Amniotic epithelial cell (primary cell): ENCODE results near the gene CNOT9.

ENCODE experiments used
- DNase-seq: peaks from one replicate; pipeline ENCODE4 v3.0.0-alpha.2; 2010; ENCODE audit warnings: low read depth

CNOT9 gene

DNA sequence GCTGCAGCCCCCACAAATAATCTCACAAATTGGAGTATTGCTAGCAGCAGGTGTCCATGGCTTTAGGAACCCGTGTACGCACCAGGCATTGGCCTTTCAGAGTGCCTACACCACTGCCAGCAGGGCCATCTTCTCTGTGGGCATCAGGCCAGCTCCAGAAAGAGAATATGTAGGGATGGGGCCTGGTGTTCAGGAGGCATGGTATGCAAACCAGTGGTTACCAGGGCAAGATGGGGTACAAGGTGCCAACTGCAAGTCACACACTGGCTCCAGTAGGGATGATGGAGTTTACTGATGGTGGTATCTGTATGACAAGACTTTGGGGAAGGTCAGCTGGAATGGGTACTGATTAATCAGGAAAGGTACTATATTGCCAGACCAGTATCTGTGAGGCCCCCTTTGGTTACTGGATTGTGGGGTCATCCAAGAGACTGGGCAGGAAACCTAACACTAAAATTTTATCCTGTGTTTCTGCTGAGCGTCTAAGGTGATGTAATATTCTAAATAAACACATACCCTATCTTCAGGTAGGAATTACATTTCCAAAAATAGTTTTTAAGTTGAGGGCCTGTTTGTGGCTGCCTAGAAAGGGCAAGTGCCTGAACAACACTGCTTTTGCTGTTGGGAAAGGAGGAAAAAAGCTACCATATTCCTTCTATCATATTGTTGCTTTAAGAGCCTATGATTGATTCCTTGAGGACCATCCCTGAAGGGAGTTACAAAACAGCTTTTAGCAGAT lies 9.0 kb downstream of the CNOT9 start:
- peak; percentile 18 for DNase-seq

DNA sequence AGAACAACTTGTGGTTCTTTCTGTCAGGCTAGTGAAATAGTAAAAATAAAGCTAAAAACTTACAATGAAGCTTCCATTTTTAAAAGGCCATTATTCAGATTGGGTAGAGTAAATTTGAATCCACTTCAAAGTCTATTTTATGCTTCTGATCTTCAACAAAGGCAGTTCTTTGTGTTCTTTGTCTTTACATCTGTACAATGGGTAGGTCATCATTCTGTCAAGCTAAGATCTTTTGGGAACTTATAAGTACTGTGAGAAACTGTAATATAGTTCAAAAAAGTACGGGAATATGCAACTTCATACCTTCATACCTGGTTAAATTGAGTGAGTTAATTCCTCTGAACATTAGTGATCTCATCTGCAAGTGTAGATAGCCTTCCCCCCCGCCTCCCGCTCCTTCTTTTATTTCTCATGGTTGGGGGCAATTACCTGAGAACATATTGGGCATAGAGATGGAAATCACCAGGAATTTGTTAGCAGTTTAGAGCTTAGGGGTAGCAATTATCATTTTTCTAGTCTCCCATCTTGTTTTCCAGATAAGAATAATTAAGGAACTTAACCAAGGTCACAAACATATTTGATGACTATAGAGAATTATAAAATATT lies 9.7 kb downstream of the CNOT9 start:
- DNase-seq: no peak

DNA sequence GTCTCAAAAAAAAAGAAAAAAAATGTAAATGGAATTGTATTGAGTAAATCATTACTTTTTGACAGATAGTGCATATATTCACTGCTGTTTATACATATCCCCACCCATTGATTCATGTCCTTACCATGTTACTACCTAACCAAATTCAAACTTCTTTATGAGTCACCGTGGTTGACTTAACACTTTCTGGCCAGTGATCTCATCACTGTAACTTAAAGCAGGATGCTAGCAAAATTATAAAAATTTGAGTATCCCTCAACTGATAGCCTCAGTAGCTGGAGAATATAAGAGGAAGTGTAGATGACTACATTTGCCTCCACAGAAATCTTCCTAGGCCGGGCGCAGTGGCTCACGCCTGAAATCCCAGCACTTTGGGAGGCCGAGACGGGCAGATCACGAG lies 13.4 kb downstream of the CNOT9 start:
- peak; percentile 75 for DNase-seq

DNA sequence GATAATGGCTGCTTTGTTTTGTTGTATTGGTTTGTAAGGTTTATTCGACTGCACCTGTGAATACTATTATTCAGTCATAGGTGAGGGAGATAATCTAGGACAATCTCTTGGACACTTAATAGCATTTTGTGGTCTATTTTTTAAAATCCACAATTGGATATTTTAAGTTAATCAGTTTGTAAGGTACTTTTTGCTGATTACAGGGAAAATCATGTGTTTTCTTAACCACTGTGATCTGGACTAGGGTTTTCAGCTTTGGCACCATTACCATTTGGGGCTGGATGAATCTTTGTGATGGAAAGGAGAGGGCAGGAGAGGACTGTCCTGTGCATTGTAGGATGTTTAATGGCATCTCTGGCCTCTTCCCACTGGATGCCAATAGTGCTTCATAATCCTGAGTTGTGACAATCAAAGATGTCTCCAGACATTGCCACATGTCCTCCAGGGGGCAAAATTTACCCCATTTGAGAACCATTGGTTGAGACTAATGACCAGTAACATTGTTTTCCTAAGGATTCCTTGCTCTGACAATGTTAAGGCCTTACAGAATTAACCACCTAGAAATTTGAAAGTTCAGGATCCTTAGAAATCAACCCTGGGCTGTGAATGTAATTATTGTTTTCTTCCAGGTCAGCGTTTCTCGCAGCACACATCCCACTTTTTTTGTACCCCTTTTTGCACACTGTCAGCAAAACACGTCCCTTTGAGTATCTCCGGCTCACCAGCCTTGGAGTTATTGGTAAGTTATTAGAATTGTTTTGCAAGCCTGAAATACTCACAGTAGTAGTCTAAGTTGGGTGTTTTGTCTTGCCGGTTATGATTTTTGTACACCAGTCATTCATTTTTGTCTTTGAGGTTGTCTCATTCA lies 15.6 kb downstream of the CNOT9 start:
- no peak for DNase-seq

DNA sequence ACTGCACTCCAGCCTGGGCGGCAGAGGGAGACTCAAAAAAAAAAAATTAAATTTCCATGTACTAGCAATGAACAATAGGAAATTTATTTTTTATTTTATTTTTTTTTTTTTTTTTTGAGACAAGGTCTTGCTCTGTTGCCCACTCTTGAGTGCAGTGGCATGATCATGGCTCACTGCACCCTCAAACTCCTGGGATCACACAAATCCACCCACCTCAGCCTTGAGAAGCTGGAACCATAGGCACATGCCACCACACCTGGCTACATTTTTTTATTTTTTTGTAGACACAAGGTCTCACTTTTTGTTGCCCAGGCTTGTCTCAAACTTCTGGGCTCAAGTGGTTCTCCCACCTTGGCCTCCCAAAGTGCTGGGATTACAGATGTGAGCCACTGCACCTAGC lies 16.9 kb downstream of the CNOT9 start:
- DNase-seq: no peak

DNA sequence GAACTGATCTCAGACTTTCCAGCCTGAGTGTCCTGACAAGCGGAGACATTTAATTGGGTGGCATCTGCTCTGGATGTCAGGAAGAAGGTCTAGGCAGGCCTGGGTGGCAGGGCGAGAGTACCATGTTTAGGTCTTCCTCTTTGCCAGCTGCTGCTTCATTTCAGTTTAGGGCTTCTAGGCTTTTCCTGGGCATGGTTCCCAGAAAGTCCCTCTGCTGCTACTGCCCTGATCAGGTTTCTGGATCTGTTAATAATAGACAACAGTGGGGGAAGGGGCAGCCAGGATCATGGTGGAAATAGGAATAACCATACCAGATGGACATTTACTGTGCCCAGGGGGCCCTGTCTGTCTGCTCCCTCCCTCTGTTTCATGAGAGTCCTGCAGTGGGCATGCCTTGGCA lies 36.8 kb downstream of the CNOT9 start:
- DNase-seq: no peak

DNA sequence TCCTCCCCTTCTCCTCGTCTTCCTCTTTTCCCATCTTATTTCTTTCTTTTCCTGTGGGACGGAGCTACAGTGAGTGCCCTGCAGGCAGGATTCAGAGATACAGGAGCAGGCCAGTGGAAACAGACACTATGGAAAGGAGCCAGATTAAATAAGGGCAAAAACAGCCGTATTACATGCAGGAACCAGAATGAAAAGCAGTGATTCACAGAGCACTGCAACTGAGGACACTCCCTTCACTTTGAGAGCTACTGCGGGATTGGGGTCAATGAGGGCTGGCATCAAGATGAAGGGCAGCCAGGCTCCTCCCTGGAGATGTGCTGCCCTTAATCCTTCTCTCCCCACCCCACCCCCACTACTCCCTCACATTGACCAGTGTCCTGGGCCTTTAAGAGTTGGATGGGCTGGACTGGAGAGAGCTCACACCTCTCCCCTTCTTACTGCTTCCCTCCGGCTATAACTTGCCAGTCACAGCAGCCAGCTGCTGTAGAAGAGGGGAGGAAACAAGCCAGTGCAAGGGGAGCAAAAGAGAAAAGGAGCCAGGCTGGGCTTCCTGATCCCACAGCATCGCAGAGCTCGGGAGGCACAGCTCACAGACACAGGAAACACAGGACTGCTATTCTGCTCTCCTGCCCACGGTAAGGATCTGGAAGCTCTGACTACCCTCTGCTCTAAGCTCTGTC lies 38.9 kb downstream of the CNOT9 start, which contains the start of gene PLCD4:
PLCD4 (plus strand) TSS at position 464 of the 680 bp plus-strand sequence. CDS start 7,841 bp downstream, outside the sequence.
- DNase-seq: peak; percentile 69

DNA sequence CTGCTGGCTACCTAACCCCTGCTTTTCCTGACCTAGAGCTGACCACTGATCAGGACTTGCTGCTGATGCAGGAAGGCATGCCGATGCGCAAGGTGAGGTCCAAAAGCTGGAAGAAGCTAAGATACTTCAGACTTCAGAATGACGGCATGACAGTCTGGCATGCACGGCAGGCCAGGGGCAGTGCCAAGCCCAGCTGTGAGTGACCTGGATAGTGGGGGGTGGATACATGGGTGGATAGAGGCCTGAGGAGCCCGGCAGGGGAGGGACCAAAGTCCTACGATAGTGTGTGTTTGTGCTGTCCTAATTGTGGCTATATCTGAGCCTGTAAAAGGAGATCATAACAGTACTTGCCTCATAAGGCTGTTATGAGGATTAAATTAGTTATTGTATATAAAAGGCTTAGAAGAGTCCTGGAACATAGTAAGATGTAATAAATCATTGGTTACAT lies 47.3 kb downstream of the CNOT9 start:
- DNase-seq: no peak

DNA sequence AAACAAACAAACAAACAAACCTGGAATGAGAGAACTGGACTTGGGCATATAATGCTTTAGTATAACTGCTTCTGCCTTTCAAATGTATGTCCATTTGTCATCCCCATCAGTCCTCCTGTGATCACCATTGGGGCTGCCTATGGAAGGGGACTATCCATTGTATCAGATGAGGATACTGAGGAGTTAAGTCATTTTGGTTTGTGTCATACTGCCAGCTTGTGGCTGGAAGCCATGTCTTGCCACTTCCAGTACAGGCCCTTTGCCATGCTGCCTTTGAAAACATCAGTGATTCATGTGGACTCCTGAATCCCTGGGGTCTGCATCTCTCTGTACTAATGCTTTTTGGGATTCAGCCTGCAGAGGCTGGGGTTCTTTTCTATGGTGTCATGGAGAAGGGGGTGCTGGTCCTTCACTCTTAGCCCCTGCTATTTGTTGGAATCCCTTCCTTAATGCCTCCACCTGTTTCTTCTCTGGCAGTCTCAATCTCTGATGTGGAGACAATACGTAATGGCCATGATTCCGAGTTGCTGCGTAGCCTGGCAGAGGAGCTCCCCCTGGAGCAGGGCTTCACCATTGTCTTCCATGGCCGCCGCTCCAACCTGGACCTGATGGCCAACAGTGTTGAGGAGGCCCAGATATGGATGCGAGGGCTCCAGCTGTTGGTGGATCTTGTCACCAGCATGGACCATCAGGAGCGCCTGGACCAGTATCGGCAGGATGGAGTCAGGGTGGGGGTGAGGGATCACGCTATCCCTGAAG lies 49.6 kb downstream of the CNOT9 start:
- DNase-seq: no peak

DNA sequence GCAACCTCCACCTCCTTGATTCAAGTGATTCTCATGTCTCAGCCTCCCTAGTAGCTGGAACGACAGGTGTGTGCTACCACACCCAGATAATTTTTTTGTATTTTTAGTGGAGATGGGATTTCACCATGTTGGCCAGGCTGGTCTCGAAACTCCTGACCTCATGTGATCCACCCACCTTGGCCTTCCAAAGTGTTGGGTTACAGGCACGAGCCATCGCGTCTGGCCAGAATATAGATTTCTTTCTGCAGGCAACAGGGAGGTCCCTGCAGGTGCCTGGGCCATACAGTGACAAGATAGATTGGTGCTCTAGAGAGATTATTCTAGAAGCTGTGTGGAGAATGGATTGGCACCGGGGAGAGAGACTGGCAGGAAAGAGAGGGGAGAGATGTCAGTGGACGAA lies 52.4 kb downstream of the CNOT9 start:
- no peak for DNase-seq

DNA sequence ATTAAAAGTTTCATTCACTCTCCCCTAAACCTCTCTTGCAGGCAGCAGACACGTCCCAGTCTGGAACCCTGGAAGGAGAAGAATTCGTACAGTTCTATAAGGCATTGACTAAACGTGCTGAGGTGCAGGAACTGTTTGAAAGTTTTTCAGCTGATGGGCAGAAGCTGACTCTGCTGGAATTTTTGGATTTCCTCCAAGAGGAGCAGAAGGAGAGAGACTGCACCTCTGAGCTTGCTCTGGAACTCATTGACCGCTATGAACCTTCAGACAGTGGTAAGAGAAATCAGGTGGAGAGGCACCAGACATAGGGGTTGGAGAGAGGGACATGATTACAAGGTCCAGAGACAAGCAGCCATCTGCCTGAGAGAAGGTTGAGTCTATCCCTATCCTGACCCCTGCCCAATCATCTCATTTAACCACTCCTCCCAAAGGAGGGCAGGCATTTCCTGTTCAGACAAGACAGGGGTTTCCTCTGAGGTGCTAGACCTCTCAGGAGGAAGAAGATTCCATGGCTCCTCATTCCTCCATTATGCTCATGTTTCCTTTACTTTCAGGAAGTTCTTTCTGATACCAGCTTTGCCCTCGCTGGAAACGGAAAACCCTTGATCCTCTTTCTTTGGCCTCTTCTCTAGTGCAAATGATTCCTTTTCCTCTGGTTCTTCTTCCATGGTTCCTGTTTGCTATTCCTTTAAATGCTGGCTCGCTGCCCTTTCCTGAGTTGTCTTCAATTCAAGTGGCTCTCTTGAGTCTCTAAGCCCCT lies 54.1 kb downstream of the CNOT9 start:
- DNase-seq: peak; percentile 9

DNA sequence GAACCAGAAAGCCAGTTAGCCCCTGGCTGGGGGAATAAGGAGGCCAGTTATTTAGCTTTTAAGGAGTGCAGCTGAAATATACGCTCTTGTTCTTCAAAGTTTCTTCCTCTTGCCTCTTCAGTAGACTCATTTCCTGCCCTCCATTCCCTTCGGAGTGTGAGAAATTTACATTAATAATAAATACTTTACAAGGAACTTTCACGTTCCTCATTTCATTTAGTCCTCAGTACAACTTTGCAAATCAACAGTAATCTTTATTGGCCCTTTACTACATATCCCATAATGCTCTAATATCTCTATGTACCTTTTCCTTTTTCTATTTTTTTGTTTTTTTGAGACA lies 54.7 kb downstream of the CNOT9 start:
- DNase-seq: no peak

DNA sequence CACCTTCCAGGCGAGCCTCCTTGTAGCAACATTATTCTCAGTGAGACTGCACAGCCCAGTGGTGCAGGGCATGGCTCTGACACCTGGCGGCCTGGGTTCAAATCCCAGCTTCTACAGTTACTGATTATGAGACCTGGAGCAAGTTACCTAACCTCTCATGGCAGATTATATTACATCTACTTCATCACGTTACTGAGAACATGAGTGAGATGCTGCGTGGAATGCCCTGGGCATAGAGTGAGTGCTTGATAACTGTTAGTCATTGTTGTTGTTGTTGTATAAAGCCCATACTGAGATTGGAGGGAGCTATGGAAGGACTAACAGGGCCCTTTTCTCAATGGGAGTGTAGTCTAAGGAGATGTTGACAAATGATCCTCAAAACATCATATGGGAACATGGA lies 57.7 kb downstream of the CNOT9 start:
- no peak for DNase-seq

DNA sequence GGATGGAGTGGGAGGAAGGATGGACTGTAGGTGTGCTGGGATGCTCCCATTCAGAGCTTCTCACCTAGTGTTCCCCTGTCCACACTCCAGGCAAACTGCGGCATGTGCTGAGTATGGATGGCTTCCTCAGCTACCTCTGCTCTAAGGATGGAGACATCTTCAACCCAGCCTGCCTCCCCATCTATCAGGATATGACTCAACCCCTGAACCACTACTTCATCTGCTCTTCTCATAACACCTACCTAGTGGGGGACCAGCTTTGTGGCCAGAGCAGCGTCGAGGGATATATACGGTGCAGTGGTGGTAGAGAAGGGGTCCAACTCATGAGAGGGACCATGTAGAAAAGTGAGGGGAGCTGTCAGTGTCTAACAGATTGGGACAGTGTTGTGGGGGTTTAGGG lies 59.3 kb downstream of the CNOT9 start:
- DNase-seq: no peak

DNA sequence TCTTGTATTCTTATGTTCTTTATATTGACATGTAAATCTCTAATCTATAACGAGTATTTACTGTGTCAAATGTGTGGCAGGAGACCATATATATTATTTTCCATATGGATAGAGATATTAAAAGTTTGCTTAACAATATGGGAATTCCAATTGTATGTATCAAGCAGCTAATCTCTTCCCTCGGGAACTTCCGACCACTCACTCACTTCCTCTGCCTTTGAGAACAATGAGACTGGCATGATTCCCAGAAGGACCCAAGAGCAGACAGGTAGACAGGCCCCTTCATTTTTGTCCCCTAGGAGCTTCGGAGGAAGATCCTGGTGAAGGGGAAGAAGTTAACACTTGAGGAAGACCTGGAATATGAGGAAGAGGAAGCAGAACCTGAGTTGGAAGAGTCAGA lies 63.2 kb downstream of the CNOT9 start:
- DNase-seq: peak; percentile 11

DNA sequence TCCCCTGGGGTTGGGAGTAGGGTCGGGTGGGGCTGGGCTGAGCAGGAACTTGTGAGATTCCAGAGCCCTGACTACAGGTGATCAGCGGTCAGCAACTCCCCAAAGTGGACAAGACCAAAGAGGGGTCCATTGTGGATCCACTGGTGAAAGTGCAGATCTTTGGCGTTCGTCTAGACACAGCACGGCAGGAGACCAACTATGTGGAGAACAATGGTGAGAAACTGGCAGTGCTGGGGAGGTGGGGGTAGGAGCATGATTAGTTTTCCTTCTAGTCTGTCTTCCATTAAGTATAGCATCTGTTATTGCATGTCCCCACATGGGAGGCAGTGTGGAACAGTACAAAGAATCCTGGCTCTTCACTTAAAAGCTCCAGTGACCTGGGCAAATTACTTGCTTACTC lies 67.1 kb downstream of the CNOT9 start:
- no peak for DNase-seq

DNA sequence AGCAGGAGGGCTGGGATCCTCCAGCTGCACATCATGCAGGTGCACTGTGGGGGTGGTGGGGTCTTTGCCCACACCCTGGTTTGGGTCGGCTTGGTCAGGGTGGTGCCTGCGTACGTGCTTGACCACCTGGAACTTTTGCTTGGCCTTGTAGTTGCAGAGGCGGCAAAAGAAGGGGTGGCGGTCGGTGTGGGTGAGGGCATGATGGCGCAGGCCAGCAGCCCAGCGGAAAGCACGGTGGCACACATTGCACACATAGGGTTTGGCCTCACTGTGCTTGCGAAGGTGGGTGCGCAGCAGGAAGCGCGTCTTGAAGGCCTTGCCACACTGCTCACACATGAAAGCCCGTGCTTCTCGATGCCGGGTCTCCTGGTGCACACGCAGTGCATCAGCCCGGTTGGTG lies 69.7 kb downstream of the CNOT9 start:
- DNase-seq: no peak

DNA sequence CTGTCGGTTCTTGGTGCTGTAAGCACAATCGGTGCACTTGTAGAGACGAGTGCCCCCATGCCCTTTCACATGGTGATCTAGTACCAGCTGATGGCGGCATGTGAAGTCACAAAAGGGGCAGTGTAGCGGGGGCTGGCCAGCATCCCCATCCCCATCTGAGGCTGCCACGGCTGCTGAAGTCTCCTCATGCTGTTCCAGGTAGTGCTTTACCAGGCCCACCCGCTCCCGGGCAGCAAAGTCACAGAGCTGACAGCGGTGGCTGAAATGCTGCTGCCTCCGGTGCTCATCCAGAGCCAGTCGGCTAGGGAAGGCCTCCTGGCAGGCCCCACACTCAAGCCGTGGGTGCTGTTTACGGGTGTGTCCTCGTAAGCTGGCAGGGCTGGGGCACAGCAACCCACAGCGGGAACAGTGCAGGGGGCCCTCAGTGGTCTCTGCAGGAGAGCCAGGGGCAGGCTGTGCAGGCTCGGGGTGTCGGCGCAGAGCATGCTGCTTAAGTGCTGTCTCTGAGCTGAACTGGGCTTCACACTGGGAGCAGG lies 73.5 kb downstream of the CNOT9 start:
- DNase-seq: no peak

DNA sequence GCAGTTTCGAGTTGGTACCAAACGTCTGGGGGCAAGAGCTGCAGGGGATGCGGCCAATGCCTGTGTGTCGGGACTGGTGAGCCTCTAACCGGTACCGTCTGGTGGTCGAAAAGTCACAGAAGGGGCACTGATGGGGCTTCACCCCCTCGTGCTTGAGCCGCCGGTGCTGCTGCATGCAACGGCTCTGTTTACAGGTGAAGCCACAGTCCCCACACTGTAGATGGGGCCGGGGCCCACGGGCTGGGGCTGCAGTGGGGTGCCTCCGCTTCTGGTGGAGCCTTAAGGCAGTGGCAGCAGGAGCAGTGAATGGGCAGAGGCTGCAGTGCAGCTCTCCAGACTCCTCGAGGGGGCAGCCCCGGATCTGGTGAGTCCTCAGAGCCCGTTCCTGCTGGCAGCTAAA lies 74.1 kb downstream of the CNOT9 start:
- no peak for DNase-seq

DNA sequence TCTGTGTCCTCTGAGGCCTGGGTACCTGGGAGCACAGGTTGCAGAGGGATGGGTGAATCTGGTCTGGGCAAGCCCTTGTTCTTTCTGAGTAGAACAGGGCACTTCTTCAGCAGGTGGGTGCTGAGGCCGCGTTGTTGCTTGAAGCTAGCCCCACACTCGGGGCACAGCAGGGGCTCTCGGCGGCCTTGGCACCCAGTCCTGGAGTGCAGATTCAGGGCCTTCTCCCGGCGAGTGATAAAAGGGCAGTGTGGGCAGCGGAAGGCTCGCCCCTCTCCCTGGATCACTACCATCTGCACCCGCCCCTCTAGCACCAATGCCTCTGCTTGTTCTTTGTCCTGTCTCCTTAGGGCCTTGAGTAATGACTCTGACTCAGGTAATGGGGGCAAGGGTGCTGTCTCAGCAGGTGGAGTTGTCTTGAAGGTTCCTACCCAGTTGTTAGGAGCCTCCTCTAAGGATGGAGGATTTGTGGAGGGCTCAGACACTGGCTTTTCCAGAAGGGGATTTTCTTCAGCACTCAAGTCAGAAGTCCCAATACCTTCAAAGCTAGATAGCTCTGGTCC lies 75.2 kb downstream of the CNOT9 start:
- DNase-seq: no peak
